IMR-90 (cell line): ENCODE data around the gene CLEC2A.

Experiments used
- CTCF ChIP-seq: conservative IDR thresholded peaks from 2 replicates; pipeline ENCODE4 v1.5.1; 2012; ENCODE audit warnings: mild to moderate bottlenecking, low read depth, low read length, improper control_type of control experiment
- MAFK ChIP-seq: IDR thresholded peaks from 2 replicates; pipeline ENCODE4 v1.6.1; 2012; ENCODE audit warnings: low read depth, low read length, improper control_type of control experiment
- POLR2A ChIP-seq: IDR thresholded peaks from 2 replicates; pipeline ENCODE4 v1.6.1; 2012; ENCODE audit warnings: mild to moderate bottlenecking, low read depth, low read length
- RCOR1 ChIP-seq: IDR thresholded peaks from 2 replicates; pipeline ENCODE4 v1.6.1; 2012; ENCODE audit warnings: mild to moderate bottlenecking, low read length, improper control_type of control experiment; ENCODE audit not compliant: insufficient replicate concordance

GRCh38 chr12:9870286-9870866 is 61.8 kb downstream of the CLEC2A start:
- TF ChIP-seq MAFK (peak; percentile 65), POLR2A (no peak), CTCF (no peak), RCOR1 (no peak)
